ENCODE data around the gene SHC4. TPM values are rescaled to one million over a fixed set of nuclear protein-coding genes. Genes with fewer than 3 reads are reported as not detected.

The SHC4 gene, protein sequence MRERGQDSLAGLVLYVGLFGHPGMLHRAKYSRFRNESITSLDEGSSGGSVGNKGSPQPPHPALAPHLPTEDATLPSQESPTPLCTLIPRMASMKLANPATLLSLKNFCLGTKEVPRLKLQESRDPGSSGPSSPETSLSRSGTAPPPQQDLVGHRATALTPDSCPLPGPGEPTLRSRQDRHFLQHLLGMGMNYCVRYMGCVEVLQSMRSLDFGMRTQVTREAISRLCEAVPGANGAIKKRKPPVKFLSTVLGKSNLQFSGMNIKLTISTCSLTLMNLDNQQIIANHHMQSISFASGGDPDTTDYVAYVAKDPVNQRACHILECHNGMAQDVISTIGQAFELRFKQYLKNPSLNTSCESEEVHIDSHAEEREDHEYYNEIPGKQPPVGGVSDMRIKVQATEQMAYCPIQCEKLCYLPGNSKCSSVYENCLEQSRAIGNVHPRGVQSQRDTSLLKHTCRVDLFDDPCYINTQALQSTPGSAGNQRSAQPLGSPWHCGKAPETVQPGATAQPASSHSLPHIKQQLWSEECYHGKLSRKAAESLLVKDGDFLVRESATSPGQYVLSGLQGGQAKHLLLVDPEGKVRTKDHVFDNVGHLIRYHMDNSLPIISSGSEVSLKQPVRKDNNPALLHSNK
- total RNA-seq (2014; rRNA removed; shearing (Covaris generic)), result 10.2 and 12.2 TPM in 2 replicates

DNA sequence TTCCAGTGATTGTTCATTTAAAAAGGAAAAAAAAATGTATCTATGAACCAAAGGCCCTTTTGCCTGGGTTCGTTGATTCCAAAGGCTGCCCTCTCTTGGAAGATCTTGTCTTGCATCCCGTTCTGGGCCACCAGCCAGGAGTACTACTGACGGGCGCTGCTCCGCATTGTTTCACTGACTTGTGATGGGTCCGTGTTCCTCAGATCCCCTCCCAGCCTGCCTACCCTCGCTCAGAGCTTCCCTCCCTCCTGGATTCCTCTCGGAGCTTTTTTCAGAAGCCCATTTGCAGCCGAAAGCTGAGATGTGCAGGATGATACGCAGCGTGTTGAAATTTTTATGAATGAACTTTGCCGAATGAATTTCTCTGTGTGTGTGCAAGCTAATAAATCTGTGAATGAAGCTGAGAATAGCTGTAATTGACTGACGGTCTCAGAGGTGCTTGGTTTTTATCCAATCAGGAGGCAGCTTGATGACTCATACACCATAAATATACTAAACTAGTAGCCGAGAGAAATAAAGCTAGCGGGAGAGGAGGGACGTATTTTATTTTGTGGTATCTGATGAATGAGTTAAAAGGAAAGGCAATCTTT, at the start of gene SHC4:
Gene SHC4, minus strand, starts transcription at position 396 of the 590 bp plus-strand sequence. CDS start 904 bp downstream, outside the sequence.

DNA sequence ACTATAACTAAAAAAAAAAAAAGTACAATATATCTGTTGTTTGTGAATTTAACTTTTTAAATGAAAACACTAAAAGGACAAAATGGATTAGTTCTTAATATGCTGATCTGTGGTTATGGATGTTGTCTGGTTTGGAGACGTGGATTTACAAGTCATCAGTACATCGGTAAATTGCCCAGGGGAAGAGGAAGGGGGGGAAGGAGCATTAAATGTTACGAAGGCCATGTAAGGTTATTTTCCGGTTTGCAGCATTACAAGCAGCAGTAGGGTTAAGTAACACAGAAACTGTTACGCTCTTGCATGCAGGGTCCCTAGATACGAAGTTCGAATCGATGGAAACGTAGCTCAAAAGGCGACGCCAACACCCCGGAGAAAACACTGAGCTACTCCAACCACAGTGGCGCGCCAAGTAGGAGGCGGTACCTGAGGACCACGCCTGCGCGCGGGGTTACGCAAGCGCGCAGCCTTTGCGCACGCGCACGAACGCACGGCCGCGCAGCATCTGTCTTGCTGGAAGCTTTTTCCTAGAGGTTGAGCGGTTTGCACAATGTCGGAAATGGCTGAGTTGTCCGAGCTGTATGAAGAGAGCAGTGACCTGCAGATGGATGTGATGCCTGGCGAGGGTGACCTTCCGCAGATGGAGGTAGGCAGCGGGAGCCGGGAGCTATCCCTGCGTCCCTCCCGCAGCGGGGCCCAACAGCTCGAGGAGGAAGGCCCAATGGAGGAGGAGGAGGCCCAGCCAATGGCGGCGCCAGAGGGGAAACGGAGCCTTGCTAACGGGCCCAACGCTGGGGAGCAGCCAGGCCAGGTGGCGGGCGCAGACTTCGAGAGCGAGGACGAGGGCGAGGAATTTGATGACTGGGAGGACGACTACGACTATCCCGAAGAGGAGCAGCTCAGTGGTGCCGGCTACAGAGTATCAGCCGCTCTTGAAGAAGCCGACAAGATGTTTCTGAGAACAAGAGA, 85.8 kb downstream of the SHC4 start, which contains the start of gene EID1:
Gene EID1, plus strand, starts transcription at position 505 of the 966 bp plus-strand sequence. Its CDS starts 43 bp downstream, at position 548.

DNA sequence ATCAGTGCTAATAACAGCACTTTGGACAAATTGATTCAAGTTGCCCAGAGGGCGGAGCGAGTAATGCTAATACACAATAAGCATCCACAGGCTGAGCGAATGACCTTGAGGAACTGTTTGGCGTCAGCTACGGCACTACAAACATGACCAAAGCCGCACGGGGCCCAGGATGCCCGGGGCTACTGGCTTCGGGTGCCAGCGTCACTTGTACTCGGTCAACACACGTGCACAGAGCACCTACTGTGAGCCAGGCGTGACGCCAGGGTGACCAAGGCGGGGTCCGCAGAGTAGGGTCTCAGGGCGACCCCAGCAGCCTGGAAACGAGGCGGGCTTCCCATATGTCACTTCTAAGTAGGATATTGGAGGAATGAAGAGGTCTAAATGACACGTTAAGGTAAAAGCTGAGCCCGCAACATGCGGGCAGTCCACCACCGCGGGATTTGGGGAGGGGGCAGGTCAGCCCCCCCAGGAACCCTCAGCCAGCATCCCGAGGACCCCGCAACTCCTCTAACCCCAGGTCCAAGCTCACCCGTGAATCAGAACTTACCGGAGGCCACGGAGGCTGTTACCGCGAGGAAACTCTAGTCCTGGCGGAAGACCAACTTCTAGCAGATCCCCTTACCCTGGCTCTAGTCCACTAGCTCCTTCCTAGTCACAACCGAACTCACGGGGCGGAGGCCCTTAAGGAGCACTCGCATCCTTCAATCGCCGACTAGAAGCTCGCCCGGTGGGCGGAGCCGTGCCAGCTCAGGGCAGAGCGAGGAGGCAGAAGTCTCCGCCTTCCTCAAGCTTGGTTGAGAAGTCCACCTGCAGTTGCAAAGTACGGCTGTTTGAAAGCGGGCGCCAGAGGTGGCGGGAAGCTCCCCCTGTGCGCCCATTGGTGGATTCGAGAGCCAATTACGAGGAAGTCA, 153.1 kb downstream of the SHC4 start, which contains the start of gene CEP152:
Gene CEP152, minus strand, starts transcription at position 656 of the 911 bp plus-strand sequence. CDS start 5,420 bp downstream, outside the sequence.

Small RNA genes within 50 kb of the gene (small RNA-seq; reads per million reads assigned to genes)
- gene RF00019, result not detected

Other genes with a start within 250 kb of the SHC4 start
- 17.4 and 23.8 TPM in 2 replicates for gene CEP152, start 152.8 kb downstream of the SHC4 start, total RNA-seq (2014; rRNA removed; shearing (Covaris generic))
- gene EID1, start 85.8 kb downstream of the SHC4 start, total RNA-seq (2014; rRNA removed; shearing (Covaris generic)), result 179 and 252 TPM in 2 replicates
- 12.7 and 16.6 TPM in 2 replicates for gene SECISBP2L, start 82.5 kb upstream of the SHC4 start, total RNA-seq (2014; rRNA removed; shearing (Covaris generic))
- gene COPS2, start 191.7 kb upstream of the SHC4 start, total RNA-seq (2014; rRNA removed; shearing (Covaris generic)), result 58.1 and 84.6 TPM in 2 replicates
- gene GALK2, start 206.3 kb upstream of the SHC4 start, total RNA-seq (2014; rRNA removed; shearing (Covaris generic)), result 50.1 and 52.8 TPM in 2 replicates

All from A375 (cell line).